ENCODE measurements around the gene ZNF560.
A peak's percentile ranks its signal among the peaks of the same experiment; 100 is the strongest.

The ZNF560 gene

DNA sequence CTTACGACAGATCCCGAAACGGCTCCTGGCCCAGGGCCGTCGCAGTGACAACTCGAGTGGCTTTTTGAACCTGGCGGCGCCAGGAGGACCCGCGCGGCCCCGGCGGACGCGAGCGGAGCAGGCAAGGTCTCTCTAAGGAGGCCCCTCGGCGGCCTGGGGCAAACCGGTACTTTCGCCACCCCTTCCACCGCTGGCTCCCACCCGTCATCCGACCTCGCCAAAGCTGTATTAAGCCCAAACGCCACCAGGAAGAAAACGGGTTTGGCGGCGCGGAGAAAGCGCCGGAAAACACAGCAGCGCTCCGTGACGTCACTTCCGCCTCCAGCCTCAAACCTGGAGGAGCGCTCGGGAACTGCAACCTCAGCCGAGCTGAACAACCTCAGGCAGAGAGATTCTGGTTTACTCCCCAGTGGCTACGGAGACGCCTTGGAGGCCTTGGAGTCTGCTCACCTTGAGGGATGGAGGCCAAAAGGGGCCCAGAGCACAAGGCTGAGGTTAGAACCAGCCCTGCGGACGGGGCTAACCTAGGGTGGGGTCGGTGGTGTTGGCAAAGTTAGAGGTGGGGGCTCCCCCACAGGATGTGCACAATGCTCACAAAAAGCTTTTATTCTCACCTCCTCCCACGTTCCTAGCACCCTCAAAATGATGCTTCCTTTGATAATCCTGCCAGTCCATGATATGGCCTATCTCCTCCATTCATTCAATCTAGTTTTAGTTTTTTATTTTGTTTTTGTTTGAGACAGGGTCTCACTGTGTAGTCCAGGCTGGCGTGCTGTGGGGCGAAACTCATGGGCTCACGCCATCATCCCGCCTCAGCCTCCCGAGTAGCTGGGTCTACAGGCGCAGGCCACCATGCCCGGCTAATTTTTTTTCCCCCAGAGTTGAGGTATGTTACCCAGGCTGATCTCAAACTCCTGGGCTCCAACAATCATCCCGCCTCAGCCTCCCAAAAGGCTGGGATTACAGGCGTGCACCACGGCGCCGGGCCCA lies 62.8 kb downstream of the ZNF560 start, which contains the start of gene ZNF266:
TSS of gene ZNF266 (minus strand) at position 295 of the 990 bp plus-strand sequence. CDS start 15,484 bp downstream, outside the sequence.
- peak; percentile 81 for DNase-seq

- peak; percentile 37 for DNase-seq
Measured at GRCh38 chr19:9431475-9431874, 66.9 kb downstream of the ZNF560 start.

DNA sequence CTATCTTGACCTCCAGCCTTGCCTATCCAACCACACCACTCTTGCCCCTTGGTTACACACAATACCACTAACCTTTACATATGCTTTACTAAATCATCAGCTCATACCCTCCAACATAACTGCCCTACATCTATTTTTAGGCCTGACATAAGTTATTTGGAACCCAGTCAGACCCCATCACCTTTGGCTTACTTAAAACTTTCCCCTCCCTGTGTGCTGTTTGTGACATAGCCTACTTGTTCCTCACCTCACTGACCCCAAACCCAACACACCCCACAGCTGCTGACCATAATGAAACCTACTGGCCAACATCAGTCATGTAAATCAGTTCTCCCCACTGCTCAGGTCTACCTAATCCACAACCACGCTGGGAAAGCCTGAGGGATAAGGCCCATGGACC lies 68.0 kb downstream of the ZNF560 start:
- no peak for DNase-seq

- no peak for DNase-seq
Measured at GRCh38 chr19:9427941-9428340, 70.5 kb downstream of the ZNF560 start.

All from NK-92 treated with Interleukin-12 subunit alpha and Interleukin-12 subunit beta, amount 100 ng/mL, for 24 hours (cell line).